HUES48 (cell line): Measurements from ENCODE around the gene CDK11B.

Experiments
- H3K27ac ChIP-seq: one replicate; pipeline ENCODE4 v1.7.0; 2013; ENCODE audit warnings: low read depth, low read length, inconsistent platforms
- H3K27me3 ChIP-seq: 2 replicates; pipeline ENCODE4 v1.6.1; 2013; ENCODE audit warnings: mild to moderate bottlenecking, low read length; ENCODE audit not compliant: control insufficient read depth, insufficient read depth
- H3K36me3 ChIP-seq: 2 replicates; pipeline ENCODE4 v1.6.1; 2013; ENCODE audit warnings: low read length; ENCODE audit not compliant: control insufficient read depth, insufficient read depth
- H3K4me1 ChIP-seq: 2 replicates; pipeline ENCODE4 v1.6.1; 2013; ENCODE audit warnings: mild to moderate bottlenecking, low read length; ENCODE audit not compliant: control insufficient read depth, insufficient read depth
- H3K4me3 ChIP-seq: 2 replicates; pipeline ENCODE4 v1.5.1; 2013; ENCODE audit warnings: mild to moderate bottlenecking, low read depth, low read length
- H3K9ac ChIP-seq: 2 replicates; pipeline ENCODE4 v1.6.1; 2013; ENCODE audit warnings: mild to moderate bottlenecking, low read depth, low read length, moderate library complexity
- H3K9me3 ChIP-seq: 2 replicates; pipeline ENCODE4 v1.6.1; 2013; ENCODE audit warnings: low read length; ENCODE audit not compliant: control insufficient read depth, insufficient read depth

The CDK11B gene

DNA sequence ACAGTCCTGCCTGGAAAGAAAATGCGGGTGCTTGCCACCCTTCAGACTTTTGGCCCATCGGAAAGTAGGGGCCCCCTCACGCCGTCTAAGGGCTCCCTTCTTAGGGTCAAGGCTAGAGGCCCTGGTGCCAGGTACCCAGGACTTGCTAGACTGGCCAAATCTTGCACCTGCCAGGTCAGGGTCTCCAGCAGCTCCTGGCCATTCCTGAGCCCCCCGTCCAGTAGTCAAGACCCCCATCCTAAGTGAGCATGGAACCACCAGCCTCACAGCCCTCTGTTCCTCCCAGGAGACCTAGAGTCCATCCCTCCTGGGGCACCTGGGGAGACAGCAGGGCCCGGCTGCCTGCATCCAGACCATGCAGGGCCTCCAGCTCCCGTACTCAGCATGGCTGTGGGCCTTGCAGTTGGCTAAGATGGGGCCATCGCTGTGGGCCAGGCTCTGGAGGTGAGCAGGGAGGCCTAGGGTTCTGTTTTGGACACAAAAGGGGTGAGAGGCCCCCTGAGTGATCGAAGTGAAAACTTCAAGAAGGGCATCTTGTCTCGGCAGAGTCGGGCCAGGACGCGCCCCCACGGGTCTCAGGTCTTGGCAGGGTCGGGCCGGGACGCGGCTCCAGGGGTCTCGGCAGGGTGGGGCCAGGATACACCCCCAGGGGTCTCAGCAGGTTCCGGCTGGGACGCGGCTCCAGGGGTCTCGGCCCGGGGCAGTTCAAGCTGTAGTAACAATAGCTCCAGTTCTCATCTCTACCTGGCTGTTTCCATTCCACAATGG, 64.8 kb downstream of the CDK11B start:
- Histone ChIP-seq H3K9me3 (no peaks in the 10 kb centered on the region), H3K27me3 (peaks cover 20% of the 10 kb centered on the region), H3K27ac (no peak overlapping the region), H3K4me3 (no peak overlapping the region), H3K36me3 (no peaks in the 10 kb centered on the region), H3K4me1 (peaks cover 5% of the 10 kb centered on the region; the same call in 1 of the 2 replicates), H3K9ac (no peak overlapping the region)

DNA sequence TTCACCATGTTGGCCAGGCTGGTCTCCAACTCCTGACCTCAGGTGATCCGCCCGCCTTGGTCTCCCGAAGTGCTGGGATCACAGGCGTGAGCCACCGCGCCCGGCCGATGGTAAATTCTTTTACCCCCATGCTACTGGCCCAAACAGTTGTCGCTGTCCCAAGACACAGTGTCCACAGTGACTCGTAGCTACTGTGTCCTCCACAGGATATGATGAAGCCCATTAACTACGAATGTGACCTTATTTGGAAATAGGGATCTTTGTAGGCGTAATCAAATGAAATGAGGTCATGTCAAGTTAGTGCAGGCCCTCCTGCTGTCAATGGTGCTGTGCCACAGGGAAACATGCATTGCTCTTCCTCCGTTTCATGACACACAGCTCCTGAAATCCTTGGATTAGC, 67.4 kb downstream of the CDK11B start:
- H3K27ac ChIP-seq: no peak overlapping the region
- H3K4me1 ChIP-seq: no peaks in the 10 kb centered on the region
- no peaks in the 10 kb centered on the region for H3K36me3 ChIP-seq
- H3K9me3 ChIP-seq: no peaks in the 10 kb centered on the region
- no peak overlapping the region for H3K4me3 ChIP-seq
- H3K27me3 ChIP-seq: peaks cover 8% of the 10 kb centered on the region; the same call in 1 of the 2 replicates
- no peak overlapping the region for H3K9ac ChIP-seq
